Transverse colon (tissue), 4 donors: ENCODE data around the gene LRP5.

ENCODE experiments used
- POLR2A ChIP-seq: fragments of 450-650 bp; IDR thresholded peaks from one replicate; pipeline ENCODE4 v1.6.1; 2016; ENCODE audit warnings: antibody characterized with exemption, mild to moderate bottlenecking, moderate library complexity
- POLR2AphosphoS5 ChIP-seq, 3 donors: sonication (generic); formaldehyde crosslinking; IDR thresholded peaks; one replicate each; pipeline ENCODE4 v1.6.1; 2016; ENCODE audit warnings: antibody characterized with exemption in 3 of 3
- TF ChIP-seq, protein P1 (sequence below), 5 experiments: fragments of 200-600 bp in 3 of 5; fragments of 450-650 bp in 2 of 5; sonication (generic) in 3 of 5; IDR thresholded peaks; 1 replicate in 2 of 5; 2 replicates in 3 of 5; pipeline ENCODE4 v1.5.1; 2016 to 2017; ENCODE audit warnings: antibody characterized with exemption in 5 of 5, inconsistent platforms in 3 of 5, mild to moderate bottlenecking in 2 of 5, moderate library complexity in 1 of 5

DNA sequence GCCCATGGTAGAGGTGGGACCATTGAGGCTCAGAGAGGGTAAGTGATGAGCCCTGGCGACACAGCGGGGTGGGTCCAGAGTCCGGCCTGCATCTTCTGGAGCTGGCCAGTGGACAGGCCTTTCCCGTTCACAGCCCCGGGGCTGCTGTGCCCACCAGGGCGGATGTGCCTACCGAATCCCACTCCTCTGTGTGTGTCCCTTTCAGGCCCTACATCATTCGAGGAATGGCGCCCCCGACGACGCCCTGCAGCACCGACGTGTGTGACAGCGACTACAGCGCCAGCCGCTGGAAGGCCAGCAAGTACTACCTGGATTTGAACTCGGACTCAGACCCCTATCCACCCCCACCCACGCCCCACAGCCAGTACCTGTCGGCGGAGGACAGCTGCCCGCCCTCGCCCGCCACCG lies 136.2 kb downstream of the LRP5 start:
- TF ChIP-seq, protein P1, sequence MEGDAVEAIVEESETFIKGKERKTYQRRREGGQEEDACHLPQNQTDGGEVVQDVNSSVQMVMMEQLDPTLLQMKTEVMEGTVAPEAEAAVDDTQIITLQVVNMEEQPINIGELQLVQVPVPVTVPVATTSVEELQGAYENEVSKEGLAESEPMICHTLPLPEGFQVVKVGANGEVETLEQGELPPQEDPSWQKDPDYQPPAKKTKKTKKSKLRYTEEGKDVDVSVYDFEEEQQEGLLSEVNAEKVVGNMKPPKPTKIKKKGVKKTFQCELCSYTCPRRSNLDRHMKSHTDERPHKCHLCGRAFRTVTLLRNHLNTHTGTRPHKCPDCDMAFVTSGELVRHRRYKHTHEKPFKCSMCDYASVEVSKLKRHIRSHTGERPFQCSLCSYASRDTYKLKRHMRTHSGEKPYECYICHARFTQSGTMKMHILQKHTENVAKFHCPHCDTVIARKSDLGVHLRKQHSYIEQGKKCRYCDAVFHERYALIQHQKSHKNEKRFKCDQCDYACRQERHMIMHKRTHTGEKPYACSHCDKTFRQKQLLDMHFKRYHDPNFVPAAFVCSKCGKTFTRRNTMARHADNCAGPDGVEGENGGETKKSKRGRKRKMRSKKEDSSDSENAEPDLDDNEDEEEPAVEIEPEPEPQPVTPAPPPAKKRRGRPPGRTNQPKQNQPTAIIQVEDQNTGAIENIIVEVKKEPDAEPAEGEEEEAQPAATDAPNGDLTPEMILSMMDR (IDR thresholded peaks at IDR 0.05) = no peak
- TF ChIP-seq POLR2A = no peak
- TF ChIP-seq POLR2AphosphoS5 (IDR thresholded peaks at IDR 0.05) = no peak
